WTC11 (cell line): ENCODE data around the gene CHRNB4. TPM values are rescaled to one million over a fixed set of nuclear protein-coding genes. Genes with fewer than 3 reads are reported as not detected.
A peak's percentile ranks its signal among the peaks of the same experiment; 100 is the strongest.

Source experiments
- ATAC-seq: fragments of 200-7000 bp; cut with Tn5 transposase; 2 replicates; pipeline ENCODE4 v1.10.0; 2021; ENCODE audit warnings: mild to moderate bottlenecking, moderate library complexity
- CTCF ChIA-PET: fragments of 300-600 bp; sonication (Branson Sonifier 250); formaldehyde crosslinking; loops from one replicate; lab custom pipeline; 2021; ENCODE audit warnings: antibody characterized with exemption; lab: Charles Lee
- POLR2A ChIA-PET: fragments of 350-600 bp; sonication (Branson Sonifier 250); formaldehyde crosslinking; loops from one replicate; lab custom pipeline; 2021; ENCODE audit warnings: antibody characterized with exemption; lab: Charles Lee
- DNase-seq: peaks from one replicate; pipeline ENCODE4 v3.0.0; 2021; ENCODE audit warnings: low spot score
- H3K27ac Mint-ChIP-seq: 2 replicates; pipeline ENCODE4 v1.8.0; 2021; ENCODE audit warnings: mixed read lengths
- H3K27me3 Mint-ChIP-seq: 2 replicates; pipeline ENCODE4 v1.8.0; 2021; ENCODE audit warnings: low read depth, mild to moderate bottlenecking, moderate library complexity, mixed read lengths
- H3K36me3 Mint-ChIP-seq: 2 replicates; pipeline ENCODE4 v1.8.0; 2021; ENCODE audit warnings: mixed read lengths
- H3K4me1 Mint-ChIP-seq: 2 replicates; pipeline ENCODE4 v1.8.0; 2022; ENCODE audit warnings: mixed read lengths
- H3K4me3 Mint-ChIP-seq: 2 replicates; pipeline ENCODE4 v1.8.0; 2021; ENCODE audit warnings: mild to moderate bottlenecking, moderate library complexity, mixed read lengths
- H3K9me3 Mint-ChIP-seq: 2 replicates; pipeline ENCODE4 v1.8.0; 2021; ENCODE audit warnings: mixed read lengths
- ATF3 ChIP-seq: sonication (generic); formaldehyde crosslinking; conservative IDR thresholded peaks from 2 replicates; pipeline ENCODE4 v1.8.1; 2022; ENCODE audit warnings: mild to moderate bottlenecking, missing genetic modification reagents
- ATF6 ChIP-seq: sonication (generic); formaldehyde crosslinking; IDR thresholded peaks from 2 replicates; pipeline ENCODE4 v1.8.1; 2023; ENCODE audit warnings: mild to moderate bottlenecking, missing genetic modification reagents
- CREM ChIP-seq: sonication (generic); formaldehyde crosslinking; IDR thresholded peaks from 2 replicates; pipeline ENCODE4 v1.8.1; 2022; ENCODE audit warnings: mild to moderate bottlenecking, missing genetic modification reagents, moderate library complexity
- EMX1 ChIP-seq: fragments of 250-450 bp; sonication (Bioruptor Pico); IDR thresholded peaks from 2 replicates; pipeline ENCODE4 v1.8.0; 2021; ENCODE audit warnings: mild to moderate bottlenecking
- ERG ChIP-seq: fragments of 250-450 bp; sonication (Bioruptor Pico); IDR thresholded peaks from 2 replicates; pipeline ENCODE4 v1.8.0; 2021; ENCODE audit warnings: mild to moderate bottlenecking
- FOXK1 ChIP-seq: sonication (generic); formaldehyde crosslinking; IDR thresholded peaks from 2 replicates; pipeline ENCODE4 v1.8.0; 2022; ENCODE audit warnings: mild to moderate bottlenecking, moderate library complexity, missing genetic modification reagents
- KAT7 ChIP-seq: sonication (generic); formaldehyde crosslinking; IDR thresholded peaks from 2 replicates; pipeline ENCODE4 v1.8.1; 2023; ENCODE audit warnings: missing genetic modification reagents, mild to moderate bottlenecking, borderline replicate concordance
- MYBL2 ChIP-seq: sonication (generic); formaldehyde crosslinking; IDR thresholded peaks from 2 replicates; pipeline ENCODE4 v1.8.1; 2023; ENCODE audit warnings: mild to moderate bottlenecking, moderate library complexity, missing genetic modification reagents
- NFYB ChIP-seq: sonication (generic); formaldehyde crosslinking; conservative IDR thresholded peaks from 2 replicates; pipeline ENCODE4 v1.8.0; 2022; ENCODE audit warnings: low read depth, missing genetic modification reagents
- PRDM15 ChIP-seq: sonication (generic); formaldehyde crosslinking; IDR thresholded peaks from 2 replicates; pipeline ENCODE4 v1.8.0; 2022; ENCODE audit warnings: missing genetic modification reagents
- TEAD4 ChIP-seq: sonication (generic); formaldehyde crosslinking; IDR thresholded peaks from 2 replicates; pipeline ENCODE4 v1.8.0; 2022; ENCODE audit warnings: mild to moderate bottlenecking, missing genetic modification reagents
- ZNF232 ChIP-seq: sonication (generic); formaldehyde crosslinking; IDR thresholded peaks from 2 replicates; pipeline ENCODE4 v1.8.0; 2022; ENCODE audit warnings: mild to moderate bottlenecking, missing genetic modification reagents
- total RNA-seq: library from RNA; stranded (reverse); gene quantifications from 3 replicates; pipeline ENCODE4 v1.2.3, GENCODE V29; 2021
- TF ChIP-seq, protein P1 (sequence below): sonication (generic); formaldehyde crosslinking; IDR thresholded peaks from 2 replicates; pipeline ENCODE4 v1.8.1; 2023; ENCODE audit warnings: mild to moderate bottlenecking, missing genetic modification reagents, moderate library complexity
- TF ChIP-seq, protein P2 (sequence below): sonication (generic); formaldehyde crosslinking; IDR thresholded peaks from 2 replicates; pipeline ENCODE4 v1.8.1; 2022; ENCODE audit warnings: low read depth, missing genetic modification reagents, borderline replicate concordance
- TF ChIP-seq, protein P3 (sequence below): sonication (generic); formaldehyde crosslinking; IDR thresholded peaks from 2 replicates; pipeline ENCODE4 v1.8.1; 2022; ENCODE audit warnings: mild to moderate bottlenecking, missing genetic modification reagents, moderate library complexity, borderline replicate concordance

Gene CHRNB4
- total RNA-seq, 1 experiment from 2014 or later: 10.1 TPM

- TF ChIP-seq, protein P1, sequence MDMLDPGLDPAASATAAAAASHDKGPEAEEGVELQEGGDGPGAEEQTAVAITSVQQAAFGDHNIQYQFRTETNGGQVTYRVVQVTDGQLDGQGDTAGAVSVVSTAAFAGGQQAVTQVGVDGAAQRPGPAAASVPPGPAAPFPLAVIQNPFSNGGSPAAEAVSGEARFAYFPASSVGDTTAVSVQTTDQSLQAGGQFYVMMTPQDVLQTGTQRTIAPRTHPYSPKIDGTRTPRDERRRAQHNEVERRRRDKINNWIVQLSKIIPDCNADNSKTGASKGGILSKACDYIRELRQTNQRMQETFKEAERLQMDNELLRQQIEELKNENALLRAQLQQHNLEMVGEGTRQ (CRISPR knock-in tag): no peak
- no peak for TF ChIP-seq PRDM15 (CRISPR knock-in tag)
- TF ChIP-seq KAT7: no peak
- TF ChIP-seq NFYB: no peak
- TF ChIP-seq ATF6: no peak
- TF ChIP-seq MYBL2 (CRISPR knock-in tag): no peak
- TF ChIP-seq TEAD4 (CRISPR knock-in tag): no peak
- TF ChIP-seq, protein P2, sequence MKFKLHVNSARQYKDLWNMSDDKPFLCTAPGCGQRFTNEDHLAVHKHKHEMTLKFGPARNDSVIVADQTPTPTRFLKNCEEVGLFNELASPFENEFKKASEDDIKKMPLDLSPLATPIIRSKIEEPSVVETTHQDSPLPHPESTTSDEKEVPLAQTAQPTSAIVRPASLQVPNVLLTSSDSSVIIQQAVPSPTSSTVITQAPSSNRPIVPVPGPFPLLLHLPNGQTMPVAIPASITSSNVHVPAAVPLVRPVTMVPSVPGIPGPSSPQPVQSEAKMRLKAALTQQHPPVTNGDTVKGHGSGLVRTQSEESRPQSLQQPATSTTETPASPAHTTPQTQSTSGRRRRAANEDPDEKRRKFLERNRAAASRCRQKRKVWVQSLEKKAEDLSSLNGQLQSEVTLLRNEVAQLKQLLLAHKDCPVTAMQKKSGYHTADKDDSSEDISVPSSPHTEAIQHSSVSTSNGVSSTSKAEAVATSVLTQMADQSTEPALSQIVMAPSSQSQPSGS (CRISPR knock-in tag): no peak
Observed at GRCh38 chr15:78689626-78690025, 48.6 kb upstream of the CHRNB4 start (continued).

- Mint-ChIP-seq H3K27ac (peak overlapping the region; percentile 86; the same call in 1 of the 2 replicates), H3K4me1 (peaks cover 46% of the 10 kb centered on the region), H3K27me3 (peaks cover 10% of the 10 kb centered on the region; the same call in 1 of the 2 replicates), H3K4me3 (no peak overlapping the region), H3K9me3 (0 out of 2 replicates have a peak, but pooled peaks cover 3% of the 10 kb centered on the region), H3K36me3 (no peaks in the 10 kb centered on the region)
- POLR2A ChIA-PET: interaction anchor here (1.0 kb wide), 1 partner anchor 18 kb away, joined by 3 read pairs; no protein-coding TSS in a partner anchor
- TF ChIP-seq CREM (CRISPR knock-in tag): no peak
- no peak for TF ChIP-seq EMX1 (CRISPR knock-in tag)
- TF ChIP-seq, protein P3, sequence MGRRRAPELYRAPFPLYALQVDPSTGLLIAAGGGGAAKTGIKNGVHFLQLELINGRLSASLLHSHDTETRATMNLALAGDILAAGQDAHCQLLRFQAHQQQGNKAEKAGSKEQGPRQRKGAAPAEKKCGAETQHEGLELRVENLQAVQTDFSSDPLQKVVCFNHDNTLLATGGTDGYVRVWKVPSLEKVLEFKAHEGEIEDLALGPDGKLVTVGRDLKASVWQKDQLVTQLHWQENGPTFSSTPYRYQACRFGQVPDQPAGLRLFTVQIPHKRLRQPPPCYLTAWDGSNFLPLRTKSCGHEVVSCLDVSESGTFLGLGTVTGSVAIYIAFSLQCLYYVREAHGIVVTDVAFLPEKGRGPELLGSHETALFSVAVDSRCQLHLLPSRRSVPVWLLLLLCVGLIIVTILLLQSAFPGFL (CRISPR knock-in tag): no peak
- no peak for TF ChIP-seq ZNF232
- TF ChIP-seq ERG (CRISPR knock-in tag): no peak
- no peak for TF ChIP-seq FOXK1
- TF ChIP-seq ATF3 (CRISPR knock-in tag): no peak
- no peak for DNase-seq
- ATAC-seq: no peak
- CTCF ChIA-PET: interaction anchor here (0.8 to 2.0 kb wide), 7 partner anchors 14 to 123 kb away, joined by 3 to 9 read pairs (median 5); partner anchors contain the start of gene CHRNB4
Observed at GRCh38 chr15:78685925-78686324, 44.9 kb upstream of the CHRNB4 start.
